ENCODE measurements around the gene C16orf86.

Gene C16orf86

GRCh38 chr16:67666559-67667452 is at the start of gene C16orf86, which contains the start of gene ENKD1:
Gene C16orf86, plus strand, starts transcription at chr16:67666814. Its CDS starts 157 bp downstream, at chr16:67666971.
Gene ENKD1, minus strand, starts transcription at chr16:67666750. Its CDS starts 308 bp downstream, at chr16:67666442.
- peak; percentile 71 to 77 for DNase-seq (ENCODE audit: low read depth in 2 of 2)

GRCh38 chr16:67628216-67628615 is 38.4 kb upstream of the C16orf86 start:
- DNase-seq (ENCODE audit: low read depth in 2 of 2) = no peak

GRCh38 chr16:67632415-67633172 is 34.0 kb upstream of the C16orf86 start:
- DNase-seq (ENCODE audit: low read depth in 2 of 2) = no peak

- DNase-seq (ENCODE audit: low read depth in 2 of 2) = no peak
Observed at GRCh38 chr16:67636713-67637112, 29.9 kb upstream of the C16orf86 start.

- DNase-seq (ENCODE audit: low read depth in 2 of 2) = no peak
Observed at GRCh38 chr16:67637625-67638024, 29.0 kb upstream of the C16orf86 start.

GRCh38 chr16:67641779-67642708 is 24.6 kb upstream of the C16orf86 start:
- no peak for DNase-seq (ENCODE audit: low read depth in 2 of 2)

GRCh38 chr16:67644038-67644437 is 22.6 kb upstream of the C16orf86 start:
- DNase-seq (ENCODE audit: low read depth in 2 of 2) = no peak

- no peak for DNase-seq (ENCODE audit: low read depth in 2 of 2)
Observed at GRCh38 chr16:67645397-67646121, 21.1 kb upstream of the C16orf86 start.

- DNase-seq (ENCODE audit: low read depth in 2 of 2) = no peak
Observed at GRCh38 chr16:67647111-67647651, 19.4 kb upstream of the C16orf86 start.

- DNase-seq (ENCODE audit: low read depth in 2 of 2) = no peak
Observed at GRCh38 chr16:67647681-67648080, 18.9 kb upstream of the C16orf86 start.

GRCh38 chr16:67648088-67648763 is 18.4 kb upstream of the C16orf86 start:
- no peak for DNase-seq (ENCODE audit: low read depth in 2 of 2)

- no peak for DNase-seq (ENCODE audit: low read depth in 2 of 2)
Observed at GRCh38 chr16:67648764-67649407, 17.7 kb upstream of the C16orf86 start.

GRCh38 chr16:67649494-67649931 is 17.1 kb upstream of the C16orf86 start:
- DNase-seq (ENCODE audit: low read depth in 2 of 2) = no peak

GRCh38 chr16:67650023-67650422 is 16.6 kb upstream of the C16orf86 start:
- no peak for DNase-seq (ENCODE audit: low read depth in 2 of 2)

- no peak for DNase-seq (ENCODE audit: low read depth in 2 of 2)
Observed at GRCh38 chr16:67651039-67651438, 15.6 kb upstream of the C16orf86 start.

GRCh38 chr16:67651847-67652246 is 14.8 kb upstream of the C16orf86 start:
- no peak for DNase-seq (ENCODE audit: low read depth in 2 of 2)

- no peak for DNase-seq (ENCODE audit: low read depth in 2 of 2)
Observed at GRCh38 chr16:67652578-67653127, 14.0 kb upstream of the C16orf86 start.

- DNase-seq (ENCODE audit: low read depth in 2 of 2) = no peak
Observed at GRCh38 chr16:67653128-67653788, 13.4 kb upstream of the C16orf86 start.

Data from stimulated activated CD8-positive, alpha-beta memory T cell treated with anti-CD3 and anti-CD28 coated beads, Interleukin-2, amount 100 ng/mL, for 48 hours (primary cell).